Lower lobe of right lung (tissue), 2 donors: ENCODE results near the gene CTNNA2. TPM values are rescaled to one million over a fixed set of nuclear protein-coding genes. Genes with fewer than 3 reads are reported as not detected.

Source experiments
- ATAC-seq, 2 donors: fragments of 200-7000 bp; cut with Tn5 transposase; one replicate each; pipeline ENCODE4 v1.9.1; 2020 to 2022; ENCODE audit warnings: mild to moderate bottlenecking in 2 of 2, moderate library complexity in 2 of 2
- DNase-seq: peaks from one replicate; pipeline ENCODE4 v3.0.0-alpha.2; 2020
- H3K27ac ChIP-seq: fragments of 200-600 bp; one replicate; pipeline ENCODE4 v1.8.0; 2022
- H3K27me3 ChIP-seq: fragments of 200-600 bp; one replicate; pipeline ENCODE4 v1.8.0; 2022; ENCODE audit warnings: low read depth
- H3K36me3 ChIP-seq: fragments of 200-600 bp; one replicate; pipeline ENCODE4 v1.8.0; 2022; ENCODE audit warnings: mild to moderate bottlenecking
- H3K4me1 ChIP-seq: fragments of 200-600 bp; one replicate; pipeline ENCODE4 v1.8.0; 2022
- H3K4me3 ChIP-seq: fragments of 200-600 bp; one replicate; pipeline ENCODE4 v1.8.0; 2022; ENCODE audit warnings: mild to moderate bottlenecking
- H3K9me3 ChIP-seq: fragments of 200-600 bp; one replicate; pipeline ENCODE4 v1.8.0; 2022
- CTCF ChIP-seq: fragments of 200-600 bp; IDR thresholded peaks from one replicate; pipeline ENCODE4 v1.8.0; 2022; ENCODE audit warnings: antibody characterized with exemption, mild to moderate bottlenecking
- intact Hi-C: fragments of 100-400 bp; cut with DNase I; formaldehyde crosslinking; loops from one replicate; pipeline ENCODE4 v1.11.0; 2022
- total RNA-seq: library from RNA; stranded (reverse); fragmentation: NEBNext Ultra II Directional; extraction: Animal tissue kit (Norgen Biotek cat#: 25700); gene quantifications from one replicate; pipeline ENCODE4 v1.2.1, GENCODE V29; 2021
- donor health status: DM: no; HTN: yes; CAD: no; lungs with severe emphysema.

CTNNA2 gene
- total RNA-seq, 1 donor from 2014 or later: not detected

GRCh38 chr2:80074321-80075070, 561.6 kb downstream of the CTNNA2 start:
- no peaks in the 10 kb centered on the region for H3K9me3 ChIP-seq
- intact Hi-C loops: no loop called here
- no peak for TF ChIP-seq CTCF
- no peaks in the 10 kb centered on the region for H3K27me3 ChIP-seq
- no peak overlapping the region for H3K27ac ChIP-seq
- H3K4me3 ChIP-seq: no peak overlapping the region
- ATAC-seq: no peak
- no peak for DNase-seq
- no peaks in the 10 kb centered on the region for H3K4me1 ChIP-seq
- no peaks in the 10 kb centered on the region for H3K36me3 ChIP-seq

DNA sequence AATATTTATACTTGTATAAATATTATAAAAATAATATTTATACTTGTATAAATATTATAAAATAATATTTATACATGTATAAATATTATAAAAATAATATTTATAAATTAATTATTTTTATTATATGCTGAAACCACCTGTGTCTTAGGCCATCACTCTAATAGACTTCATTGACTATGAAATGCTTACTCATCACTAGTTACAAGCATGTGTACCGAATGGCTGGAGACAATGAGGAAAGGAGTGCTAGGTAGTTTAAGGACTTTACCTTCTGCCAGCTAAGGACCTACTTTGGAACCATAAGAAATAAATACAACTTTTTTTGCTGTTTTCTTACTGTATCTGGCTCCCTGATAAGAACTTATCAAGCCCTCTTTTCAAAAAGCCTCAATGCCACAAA, 562.9 kb downstream of the CTNNA2 start:
- no peaks in the 10 kb centered on the region for H3K27me3 ChIP-seq
- ATAC-seq: no peak
- no peaks in the 10 kb centered on the region for H3K4me1 ChIP-seq

GRCh38 chr2:80078290-80079036, 565.6 kb downstream of the CTNNA2 start:
- no peaks in the 10 kb centered on the region for H3K4me1 ChIP-seq
- no peak overlapping the region for H3K27ac ChIP-seq
- no peak for DNase-seq
- H3K4me3 ChIP-seq: no peak overlapping the region
- no peak for TF ChIP-seq CTCF
- H3K27me3 ChIP-seq: no peaks in the 10 kb centered on the region
- no peaks in the 10 kb centered on the region for H3K9me3 ChIP-seq
- ATAC-seq: no peak
- intact Hi-C loops: no loop called here
- H3K36me3 ChIP-seq: no peaks in the 10 kb centered on the region

More for the DNA sequence above, 562.9 kb downstream of the CTNNA2 start:
- intact Hi-C loops: no loop called here
- H3K9me3 ChIP-seq: no peaks in the 10 kb centered on the region
- no peak overlapping the region for H3K27ac ChIP-seq
- no peak for TF ChIP-seq CTCF
- no peak overlapping the region for H3K4me3 ChIP-seq
- DNase-seq: no peak
- no peaks in the 10 kb centered on the region for H3K36me3 ChIP-seq

GRCh38 chr2:80080957-80081356, 568.1 kb downstream of the CTNNA2 start:
- no peaks in the 10 kb centered on the region for H3K27me3 ChIP-seq
- TF ChIP-seq CTCF: no peak
- ATAC-seq: no peak
- H3K4me1 ChIP-seq: no peaks in the 10 kb centered on the region
- intact Hi-C loops: no loop called here
- H3K4me3 ChIP-seq: no peak overlapping the region
- H3K27ac ChIP-seq: no peak overlapping the region
- DNase-seq: no peak
- no peaks in the 10 kb centered on the region for H3K9me3 ChIP-seq
- no peaks in the 10 kb centered on the region for H3K36me3 ChIP-seq

DNA sequence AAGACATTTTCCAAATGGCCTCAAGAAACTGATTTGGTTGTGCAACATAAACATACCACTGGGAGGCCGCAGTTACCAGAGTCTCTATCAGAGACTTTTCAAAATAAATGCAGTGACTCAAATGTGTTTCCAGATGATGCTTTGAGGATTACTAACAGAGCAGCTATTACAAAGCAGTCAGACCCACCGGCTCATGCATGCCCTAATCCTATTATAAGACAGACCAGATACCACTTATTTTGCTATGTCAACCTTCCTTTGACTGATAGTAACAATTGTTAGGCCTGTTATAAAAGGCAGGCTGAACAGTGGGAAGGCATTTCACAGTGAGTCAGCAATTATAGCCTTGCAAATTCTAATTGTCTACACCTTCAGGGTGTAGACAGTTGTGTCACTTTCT, 574.0 kb downstream of the CTNNA2 start:
- no peak for TF ChIP-seq CTCF
- no peaks in the 10 kb centered on the region for H3K36me3 ChIP-seq
- no peak overlapping the region for H3K27ac ChIP-seq
- no peak for ATAC-seq
- H3K4me1 ChIP-seq: no peaks in the 10 kb centered on the region
- H3K27me3 ChIP-seq: no peaks in the 10 kb centered on the region
- no peak for DNase-seq
- H3K4me3 ChIP-seq: no peak overlapping the region
- intact Hi-C loops: no loop called here
- no peaks in the 10 kb centered on the region for H3K9me3 ChIP-seq
